Activated CD4-positive, alpha-beta T cell treated with anti-CD3 and anti-CD28 coated beads, Interleukin-2, amount 10 ng/mL, durations not matched to agents 24 days and 14 days (primary cell): Measurements from ENCODE around the gene TMEM106A. TPM values are rescaled to one million over a fixed set of nuclear protein-coding genes. Genes with fewer than 3 reads are reported as not detected.
"Not testable (repeated sequence)": the region's sequence is repeated elsewhere in the genome, so short reads cannot be mapped to it uniquely, and the experiment has no call there.

ENCODE experiments used
- DNase-seq: peaks from one replicate; pipeline ENCODE4 v3.0.0; 2022
- H3K27ac Mint-ChIP-seq: one replicate; pipeline ENCODE4 v1.8.0; 2022; ENCODE audit warnings: mild to moderate bottlenecking, mixed read lengths
- H3K27me3 Mint-ChIP-seq: one replicate; pipeline ENCODE4 v1.8.0; 2022; ENCODE audit warnings: mixed read lengths
- H3K36me3 Mint-ChIP-seq: one replicate; pipeline ENCODE4 v1.8.0; 2022; ENCODE audit warnings: low read depth, mild to moderate bottlenecking, mixed read lengths
- H3K4me1 Mint-ChIP-seq: one replicate; pipeline ENCODE4 v1.8.0; 2021; ENCODE audit warnings: mixed read lengths
- H3K4me3 Mint-ChIP-seq: one replicate; pipeline ENCODE4 v1.8.0; 2022; ENCODE audit warnings: mild to moderate bottlenecking, moderate library complexity, mixed read lengths
- H3K9me3 Mint-ChIP-seq: one replicate; pipeline ENCODE4 v1.8.0; 2021; ENCODE audit warnings: mixed read lengths
- intact Hi-C: fragments of 100-400 bp; cut with micrococcal nuclease; formaldehyde crosslinking; loops from one replicate; pipeline ENCODE4 v1.15.1; 2023
- total RNA-seq: library from RNA; stranded (reverse); gene quantifications from 2 replicates; pipeline ENCODE4 v1.2.3, GENCODE V29; 2022

Gene TMEM106A, protein sequence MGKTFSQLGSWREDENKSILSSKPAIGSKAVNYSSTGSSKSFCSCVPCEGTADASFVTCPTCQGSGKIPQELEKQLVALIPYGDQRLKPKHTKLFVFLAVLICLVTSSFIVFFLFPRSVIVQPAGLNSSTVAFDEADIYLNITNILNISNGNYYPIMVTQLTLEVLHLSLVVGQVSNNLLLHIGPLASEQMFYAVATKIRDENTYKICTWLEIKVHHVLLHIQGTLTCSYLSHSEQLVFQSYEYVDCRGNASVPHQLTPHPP
- 17.9 and 19.1 TPM in 2 replicates for total RNA-seq

- Mint-ChIP-seq H3K36me3 (peaks cover 27% of the 10 kb centered on the region), H3K4me3 (peak within 1 kb of the TSS; percentile 99), H3K9me3 (no peaks in the 10 kb centered on the region), H3K27me3 (no peaks in the 10 kb centered on the region), H3K4me1 (peaks cover 32% of the 10 kb centered on the region), H3K27ac (peak within 1 kb of the TSS; percentile 90)
- intact Hi-C loops, result loop anchor here (1.0 to 5.0 kb wide), 3 partner anchors 41 to 189 kb away; partner anchors contain the start of genes BRCA1 and VAT1
- peak; percentile 91 for DNase-seq
Observed at GRCh38 chr17:43211480-43212402, at the start of gene TMEM106A. Gene TMEM106A, plus strand, starts transcription at chr17:43211875. Its CDS starts 1,167 bp downstream, at chr17:43213042.

DNA sequence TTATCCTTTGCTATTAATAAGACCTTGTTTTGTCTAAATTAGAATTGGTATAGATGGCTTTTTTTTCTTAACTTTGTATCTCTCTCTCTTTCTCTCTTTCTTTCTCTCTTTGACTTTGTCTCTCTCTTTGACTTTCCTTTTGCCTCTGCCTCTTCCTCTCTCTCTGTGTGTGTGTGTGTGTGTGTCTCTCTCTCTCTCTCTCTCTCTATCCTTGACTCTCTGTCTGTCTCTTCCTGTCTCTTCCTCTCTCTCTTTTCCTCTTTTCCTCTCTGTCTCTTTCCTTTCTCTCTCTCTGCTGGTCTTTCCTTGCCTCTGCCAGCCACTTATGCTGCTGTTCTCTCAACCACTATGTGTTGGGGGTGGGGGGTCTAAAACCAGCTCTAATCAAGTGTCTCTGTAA is 45.7 kb upstream of the TMEM106A start:
- H3K27ac Mint-ChIP-seq, H3K4me3 Mint-ChIP-seq, H3K4me1 Mint-ChIP-seq, H3K27me3 Mint-ChIP-seq, H3K9me3 Mint-ChIP-seq, intact Hi-C loops, H3K36me3 Mint-ChIP-seq, DNase-seq: not testable (repeated sequence)

- peak; percentile 69 for DNase-seq
- no peaks in the 10 kb centered on the region for H3K9me3 Mint-ChIP-seq
- H3K27ac Mint-ChIP-seq, result no peak overlapping the region
- peaks cover 21% of the 10 kb centered on the region for H3K4me1 Mint-ChIP-seq
- H3K4me3 Mint-ChIP-seq, result no peak overlapping the region
- intact Hi-C loops, result loop anchor here (1.0 kb wide), 4 partner anchors 42 to 191 kb away; partner anchors contain the start of genes BRCA1 and TMEM106A
- no peaks in the 10 kb centered on the region for H3K27me3 Mint-ChIP-seq
- H3K36me3 Mint-ChIP-seq, result peaks cover 10% of the 10 kb centered on the region
Observed at GRCh38 chr17:43169561-43170139, 42.0 kb upstream of the TMEM106A start.

GRCh38 chr17:43170140-43170765 is 41.4 kb upstream of the TMEM106A start:
- intact Hi-C loops, result loop anchor here (1.0 kb wide), 4 partner anchors 41 to 190 kb away; partner anchors contain the start of genes BRCA1 and TMEM106A
- H3K9me3 Mint-ChIP-seq, result no peaks in the 10 kb centered on the region
- DNase-seq, result peak; percentile 96
- H3K27ac Mint-ChIP-seq, result no peak overlapping the region
- no peak overlapping the region for H3K4me3 Mint-ChIP-seq
- peaks cover 24% of the 10 kb centered on the region for H3K4me1 Mint-ChIP-seq
- H3K27me3 Mint-ChIP-seq, result no peaks in the 10 kb centered on the region
- peaks cover 10% of the 10 kb centered on the region for H3K36me3 Mint-ChIP-seq

DNA sequence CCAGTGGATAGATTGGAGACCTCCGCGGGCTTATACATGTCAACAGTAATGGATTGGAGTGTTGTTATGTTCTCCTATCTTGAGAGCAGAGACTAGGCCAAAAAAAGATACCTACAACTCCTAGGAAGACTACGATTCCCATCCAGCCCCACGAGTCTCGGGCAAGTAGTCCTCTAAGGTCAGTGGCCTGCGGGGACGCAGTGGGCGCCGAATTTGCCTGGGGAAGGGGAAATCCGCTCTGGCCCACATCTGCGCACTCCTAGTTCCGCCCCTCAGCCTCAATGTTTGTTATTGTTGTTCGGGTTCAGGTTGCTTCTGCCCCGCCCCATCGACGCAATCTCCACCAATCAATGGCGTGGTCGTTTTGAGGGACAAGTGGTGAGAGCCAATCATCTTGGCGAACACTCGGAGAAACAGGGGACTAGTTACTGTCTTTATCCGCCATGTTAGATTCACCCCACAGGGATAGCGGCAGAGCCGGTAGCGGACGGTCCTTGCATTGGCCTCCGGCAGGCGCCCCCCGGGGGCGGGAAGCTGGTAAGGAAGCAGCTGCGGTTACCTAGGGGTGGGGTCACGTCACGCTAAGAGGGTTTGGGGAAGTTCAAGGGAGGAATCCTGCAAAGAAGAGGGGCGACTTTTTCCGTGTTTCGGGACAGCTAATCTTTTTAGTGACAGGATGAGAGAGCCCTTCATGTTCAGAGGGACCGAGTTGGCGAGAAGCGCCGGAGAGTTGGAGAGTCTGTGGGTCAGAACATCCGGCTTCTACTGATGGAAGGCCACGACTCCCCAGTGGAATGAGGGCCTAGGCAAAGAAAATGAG is 40.7 kb upstream of the TMEM106A start, which contains the start of gene NBR1:
TSS of gene NBR1 (plus strand) at position 449 of the 820 bp plus-strand sequence. CDS start 4,586 bp downstream, outside the sequence.
- intact Hi-C loops, result loop anchor here (1.0 kb wide), 5 partner anchors 40 to 189 kb away; partner anchors contain the start of genes BRCA1 and TMEM106A
- H3K4me3 Mint-ChIP-seq, result no peak within 1 kb of the TSS
- H3K27me3 Mint-ChIP-seq, result no peaks in the 10 kb centered on the region
- peak; percentile 99 for DNase-seq
- no peak within 1 kb of the TSS for H3K27ac Mint-ChIP-seq
- H3K9me3 Mint-ChIP-seq, result no peaks in the 10 kb centered on the region
- peaks cover 30% of the 10 kb centered on the region for H3K4me1 Mint-ChIP-seq
- H3K36me3 Mint-ChIP-seq, result peaks cover 16% of the 10 kb centered on the region

GRCh38 chr17:43171586-43172487 is 39.8 kb upstream of the TMEM106A start:
- Mint-ChIP-seq H3K9me3 (no peaks in the 10 kb centered on the region), H3K36me3 (peaks cover 22% of the 10 kb centered on the region), H3K27me3 (no peaks in the 10 kb centered on the region), H3K4me3 (no peak overlapping the region), H3K4me1 (peaks cover 34% of the 10 kb centered on the region), H3K27ac (no peak overlapping the region)
- intact Hi-C loops, result loop anchor here (1.0 kb wide), 1 partner anchor 148 kb away; no protein-coding TSS in a partner anchor
- peak; percentile 72 for DNase-seq

GRCh38 chr17:43175213-43176118 is 36.2 kb upstream of the TMEM106A start:
- no peak for DNase-seq
- peaks cover 37% of the 10 kb centered on the region for H3K36me3 Mint-ChIP-seq
- intact Hi-C loops, result no loop called here
- no peaks in the 10 kb centered on the region for H3K9me3 Mint-ChIP-seq
- H3K4me1 Mint-ChIP-seq, result peaks cover 40% of the 10 kb centered on the region
- peak overlapping the region; percentile 96 for H3K27ac Mint-ChIP-seq
- peak overlapping the region; percentile 74 for H3K4me3 Mint-ChIP-seq
- no peaks in the 10 kb centered on the region for H3K27me3 Mint-ChIP-seq

- Mint-ChIP-seq H3K4me3 (peak overlapping the region; percentile 74), H3K36me3 (peaks cover 41% of the 10 kb centered on the region), H3K4me1 (peaks cover 40% of the 10 kb centered on the region), H3K27me3 (no peaks in the 10 kb centered on the region), H3K9me3 (no peaks in the 10 kb centered on the region), H3K27ac (peak overlapping the region; percentile 96)
- intact Hi-C loops, result no loop called here
- no peak for DNase-seq
Observed at GRCh38 chr17:43176119-43176570, 35.5 kb upstream of the TMEM106A start.

GRCh38 chr17:43183921-43184320 is 27.8 kb upstream of the TMEM106A start:
- Mint-ChIP-seq H3K27me3 (no peaks in the 10 kb centered on the region), H3K4me3 (no peak overlapping the region)
- intact Hi-C loops, result no loop called here

GRCh38 chr17:43186656-43187055 is 25.0 kb upstream of the TMEM106A start:
- H3K9me3 Mint-ChIP-seq, H3K4me1 Mint-ChIP-seq, intact Hi-C loops, H3K27me3 Mint-ChIP-seq, H3K27ac Mint-ChIP-seq, H3K4me3 Mint-ChIP-seq, DNase-seq: not testable (repeated sequence)
- H3K36me3 Mint-ChIP-seq, result peaks cover 45% of the 10 kb centered on the region

More at GRCh38 chr17:43183921-43184320, 27.8 kb upstream of the TMEM106A start:
- Mint-ChIP-seq H3K27ac (no peak overlapping the region), H3K36me3 (peaks cover 35% of the 10 kb centered on the region), H3K4me1 (no peaks in the 10 kb centered on the region), H3K9me3 (no peaks in the 10 kb centered on the region)
- no peak for DNase-seq

DNA sequence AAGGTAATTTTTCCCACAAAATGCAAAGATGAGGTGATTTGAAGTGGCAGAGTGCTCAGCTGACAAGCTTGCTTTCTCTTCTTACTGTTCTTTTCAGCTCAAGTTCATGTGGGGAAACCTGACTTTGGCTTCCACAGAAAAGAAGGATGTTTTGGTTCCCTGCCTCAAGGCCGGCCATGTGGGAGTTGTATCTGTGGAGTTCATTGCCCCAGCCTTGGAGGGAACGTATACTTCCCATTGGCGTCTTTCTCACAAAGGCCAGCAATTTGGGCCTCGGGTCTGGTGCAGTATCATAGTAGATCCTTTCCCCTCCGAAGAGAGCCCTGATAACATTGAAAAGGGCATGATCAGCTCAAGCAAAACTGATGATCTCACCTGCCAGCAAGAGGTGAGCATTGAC is 18.4 kb upstream of the TMEM106A start:
- no peak for DNase-seq
- Mint-ChIP-seq H3K27ac (no peak overlapping the region), H3K4me3 (no peak overlapping the region), H3K4me1 (no peaks in the 10 kb centered on the region), H3K9me3 (no peaks in the 10 kb centered on the region), H3K27me3 (no peaks in the 10 kb centered on the region), H3K36me3 (peaks cover 69% of the 10 kb centered on the region)
- intact Hi-C loops, result no loop called here
